Epithelial cell of prostate (primary cell): ENCODE data around the gene NT5DC4.

Experiments used
- DNase-seq: peaks from one replicate; pipeline ENCODE4 v3.0.0-alpha.2; 2011; ENCODE audit warnings: low read depth, low spot score
- H3K27ac ChIP-seq: fragments of 450-650 bp; 2 replicates; pipeline ENCODE4 v1.5.1; 2017; ENCODE audit warnings: mild to moderate bottlenecking

Gene NT5DC4

DNA sequence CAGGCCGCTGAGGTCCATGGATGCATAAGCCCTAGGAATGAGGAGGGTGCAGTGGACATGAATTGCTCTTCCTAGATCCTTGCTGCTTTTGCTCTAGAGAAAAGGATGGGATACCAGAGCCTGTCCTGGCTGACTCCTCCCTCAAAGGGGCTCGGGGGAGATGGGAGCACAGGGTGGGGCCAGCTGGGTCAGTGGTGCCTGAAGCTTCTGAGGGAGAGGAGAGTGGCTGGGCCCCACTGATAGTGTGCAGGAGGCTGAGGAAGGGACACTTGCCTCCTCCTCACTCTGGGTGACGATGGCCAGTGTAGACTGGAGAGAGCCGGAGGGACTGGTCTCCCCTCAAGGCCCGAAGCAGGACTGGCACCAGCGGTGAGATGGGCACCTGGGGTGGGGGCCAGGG is at the start of gene NT5DC4:
TSS of gene NT5DC4 (plus strand) at position 236 of the 400 bp plus-strand sequence. CDS start at position 296, 60 bp downstream.
- no peak for DNase-seq
- no peak within 1 kb of the TSS for H3K27ac ChIP-seq

DNA sequence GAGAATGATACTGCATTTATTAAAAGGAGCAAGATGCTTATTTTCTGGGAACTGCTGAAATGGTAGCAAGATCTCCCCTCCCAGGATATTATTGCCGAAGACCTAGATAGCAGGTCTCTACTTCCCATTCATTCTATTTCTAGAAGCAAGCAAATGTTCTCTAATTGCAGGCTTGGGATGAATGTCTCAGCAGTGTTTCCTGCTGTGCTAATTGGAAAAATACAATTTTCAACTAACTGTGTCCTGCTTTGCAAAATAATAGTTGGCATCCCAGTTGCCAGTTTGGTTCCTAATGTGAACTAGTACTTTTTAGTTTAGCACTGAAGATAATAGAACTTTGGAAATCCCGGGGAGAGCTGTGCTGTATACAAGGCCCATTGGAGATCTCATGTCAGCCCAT is 49.0 kb upstream of the NT5DC4 start:
- no peak for DNase-seq
- H3K27ac ChIP-seq = no peak overlapping the region

GRCh38 chr2:112673008-112673407 is 47.8 kb upstream of the NT5DC4 start:
- DNase-seq = no peak
- no peak overlapping the region for H3K27ac ChIP-seq

- no peak overlapping the region for H3K27ac ChIP-seq
- no peak for DNase-seq
Measured at GRCh38 chr2:112674229-112674628, 46.6 kb upstream of the NT5DC4 start.

GRCh38 chr2:112679484-112679883 is 41.3 kb upstream of the NT5DC4 start:
- H3K27ac ChIP-seq = peak overlapping the region; percentile 41
- no peak for DNase-seq

DNA sequence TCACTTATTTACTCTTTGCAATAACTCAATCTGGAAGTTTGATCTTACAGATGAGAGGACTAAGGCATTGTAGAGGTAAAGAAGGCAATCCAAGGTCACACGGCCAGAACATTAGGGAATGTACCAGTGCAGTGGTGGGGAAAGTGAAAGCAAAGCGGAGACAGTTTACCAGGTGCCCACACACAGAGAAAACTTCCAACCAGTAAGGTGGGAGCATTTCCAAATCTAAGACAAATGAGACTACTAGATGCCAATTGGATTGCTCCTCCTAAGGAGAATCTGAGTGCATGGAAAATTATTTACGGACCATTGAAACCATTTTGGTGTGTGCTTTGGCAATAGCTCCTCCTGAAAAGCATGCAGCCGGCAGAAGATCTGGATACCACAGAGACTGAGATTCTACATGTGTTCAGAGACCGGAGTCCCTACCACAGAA is 40.1 kb upstream of the NT5DC4 start:
- DNase-seq = no peak

GRCh38 chr2:112682101-112682500 is 38.7 kb upstream of the NT5DC4 start:
- H3K27ac ChIP-seq = no peak overlapping the region
- DNase-seq = no peak

More for the DNA sequence above, 40.1 kb upstream of the NT5DC4 start:
- H3K27ac ChIP-seq = no peak overlapping the region

GRCh38 chr2:112683550-112684414 is 37.0 kb upstream of the NT5DC4 start:
- H3K27ac ChIP-seq = no peak overlapping the region
- DNase-seq = no peak

GRCh38 chr2:112684415-112684775 is 36.4 kb upstream of the NT5DC4 start:
- no peak overlapping the region for H3K27ac ChIP-seq
- no peak for DNase-seq

DNA sequence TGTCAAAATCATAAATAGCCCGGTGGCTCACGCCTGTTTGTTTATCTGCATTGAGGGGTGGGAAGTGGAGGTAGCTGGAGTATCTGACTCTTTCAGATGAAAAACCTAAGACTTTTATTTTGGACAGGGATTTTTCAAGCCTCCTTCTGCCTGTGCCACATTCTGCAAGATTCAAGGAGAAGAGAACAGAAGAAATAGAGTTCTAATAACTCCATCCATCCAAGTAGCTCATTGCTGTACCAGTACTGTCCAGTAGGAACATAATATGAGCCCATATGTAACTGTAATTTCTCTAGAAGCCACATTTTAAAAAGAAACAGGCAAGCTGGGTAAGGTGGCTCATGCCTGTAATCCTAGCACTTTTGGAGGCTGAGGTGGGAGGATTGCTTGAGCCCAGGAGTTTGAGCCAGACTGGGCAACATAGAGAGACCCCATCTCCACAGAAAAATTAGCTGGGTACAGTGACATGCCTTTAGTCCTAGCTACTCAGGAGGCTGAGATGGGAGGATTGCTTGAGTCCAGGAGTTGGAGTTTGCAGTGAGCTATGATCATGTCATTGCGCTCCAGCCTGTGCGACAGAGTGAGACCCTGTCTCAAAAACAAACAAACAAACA is 35.4 kb upstream of the NT5DC4 start:
- H3K27ac ChIP-seq = no peak overlapping the region
- no peak for DNase-seq

DNA sequence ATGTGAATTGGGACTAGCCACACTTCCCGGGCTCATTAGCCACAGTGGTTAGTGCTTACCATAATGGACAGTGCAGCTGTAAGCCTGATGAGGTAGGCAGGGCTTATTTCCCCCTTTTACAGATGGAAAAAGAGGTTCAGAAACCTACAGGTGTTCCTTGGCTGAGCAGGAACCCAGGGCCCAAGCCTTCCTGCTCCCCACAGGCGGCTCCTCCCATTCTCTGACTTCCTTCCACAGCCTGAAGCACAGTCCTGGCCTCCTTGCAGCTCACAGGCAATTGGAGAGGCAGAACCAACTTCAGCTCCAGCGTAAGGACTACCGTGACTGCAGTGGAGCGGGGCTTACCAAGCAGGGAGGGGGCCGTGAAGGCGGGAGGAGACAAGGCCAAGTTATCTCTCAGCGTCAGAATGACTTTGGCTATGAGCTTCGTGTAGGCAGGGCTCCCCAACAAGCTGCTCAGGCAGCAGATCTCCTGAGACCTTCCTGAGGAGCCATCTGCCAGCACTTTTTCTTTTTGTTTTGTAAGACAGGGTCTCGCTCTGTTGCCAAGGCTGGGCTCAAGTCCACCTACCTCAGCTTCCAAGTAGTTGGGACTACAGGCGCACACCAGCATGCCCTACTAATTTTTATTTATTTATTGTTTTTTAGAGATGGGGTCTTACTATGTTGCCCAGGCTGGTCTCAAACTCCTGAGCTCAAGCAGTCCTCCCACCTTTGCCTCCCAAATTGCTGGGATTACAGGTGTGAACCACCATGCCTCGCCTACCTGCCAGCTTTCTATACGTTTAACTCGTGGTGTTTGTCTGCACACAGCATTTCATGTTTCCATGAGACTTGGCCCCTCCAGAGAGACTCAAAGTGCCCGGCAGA is 34.2 kb upstream of the NT5DC4 start:
- no peak for DNase-seq
- no peak overlapping the region for H3K27ac ChIP-seq

DNA sequence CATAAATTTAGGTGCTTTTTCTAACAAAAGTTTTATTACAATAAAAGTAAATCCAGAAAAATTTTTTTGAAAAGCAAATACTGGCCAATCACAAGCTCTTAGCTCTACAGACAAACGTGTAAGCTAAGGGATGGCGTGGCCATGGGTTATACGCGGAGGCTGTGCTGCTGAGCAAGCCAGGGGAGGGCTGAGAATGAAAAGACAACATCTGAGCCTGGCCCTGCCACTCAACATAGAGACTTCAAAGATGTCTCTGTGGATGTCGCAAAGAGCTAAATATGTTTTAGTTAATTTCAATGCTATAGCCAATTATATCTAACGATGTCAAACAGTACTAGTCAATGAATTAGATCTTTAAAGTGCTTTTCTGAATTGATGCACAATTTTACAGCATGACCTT is 33.3 kb upstream of the NT5DC4 start:
- no peak overlapping the region for H3K27ac ChIP-seq
- DNase-seq = no peak

DNA sequence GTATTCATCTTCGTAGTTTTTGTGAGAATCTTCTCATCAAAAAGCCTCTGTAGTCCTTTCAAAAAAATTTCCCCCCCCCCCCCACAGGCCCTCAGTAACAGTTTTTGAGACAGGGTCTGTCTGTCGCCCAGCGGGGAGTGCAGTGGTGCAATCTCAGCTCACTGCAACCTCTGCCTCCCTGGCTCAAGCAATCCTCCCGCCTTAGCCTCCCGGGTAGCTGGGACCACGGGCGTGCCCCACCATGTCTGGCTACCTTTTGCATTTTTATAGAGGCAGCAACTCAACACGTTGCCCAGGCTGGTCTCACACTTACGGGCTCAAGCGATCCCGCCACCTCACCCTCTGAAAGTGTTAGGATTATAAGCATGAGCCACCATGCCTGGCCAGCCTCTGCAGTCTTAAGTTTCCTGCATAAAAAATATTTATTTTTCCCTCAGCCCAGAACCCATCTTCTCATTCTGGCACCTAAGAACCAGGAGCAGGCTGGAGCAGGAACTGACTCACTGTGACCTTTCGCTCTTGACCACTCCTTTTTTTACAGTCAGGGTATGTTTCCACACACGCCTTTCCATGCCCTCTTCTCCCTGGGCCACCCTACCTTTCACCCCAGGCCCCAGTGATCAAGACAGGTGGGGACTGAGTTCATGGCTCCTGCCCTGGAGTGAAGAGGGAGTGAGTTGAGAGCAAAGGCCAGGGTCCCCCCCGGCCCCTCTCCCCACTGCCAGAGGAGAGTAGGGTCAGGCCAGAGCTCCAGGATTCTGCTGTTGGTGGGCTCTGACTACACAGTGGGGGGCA is 32.5 kb upstream of the NT5DC4 start:
- DNase-seq = no peak
- H3K27ac ChIP-seq = no peak overlapping the region

- DNase-seq = no peak
- H3K27ac ChIP-seq = peak overlapping the region; percentile 92
Measured at GRCh38 chr2:112690853-112691401, 29.9 kb upstream of the NT5DC4 start.

GRCh38 chr2:112691881-112692281 is 28.9 kb upstream of the NT5DC4 start:
- DNase-seq = no peak
- H3K27ac ChIP-seq = peak overlapping the region; percentile 92

DNA sequence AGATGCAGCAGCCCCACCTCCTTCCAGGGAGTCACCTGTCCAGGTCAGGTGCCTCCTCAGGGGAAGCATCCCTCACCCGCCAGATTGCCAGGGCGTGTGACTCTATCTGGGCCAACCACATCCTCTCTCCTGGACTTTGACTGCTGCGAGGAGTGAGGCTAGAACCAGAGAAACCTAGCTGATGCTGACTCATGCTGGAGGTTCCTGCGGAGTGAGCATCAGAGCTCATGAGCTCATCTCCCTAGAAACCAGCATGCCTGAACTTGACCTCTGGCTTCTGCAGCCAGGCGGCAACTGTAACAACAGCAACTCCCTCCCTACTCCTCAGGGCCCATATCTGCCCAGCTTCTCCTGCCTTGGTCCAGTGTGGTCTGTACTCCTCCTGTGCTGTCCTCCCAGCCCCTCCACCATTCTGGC is 28.3 kb upstream of the NT5DC4 start:
- peak; percentile 99 for DNase-seq

GRCh38 chr2:112692918-112693317 is 27.9 kb upstream of the NT5DC4 start:
- DNase-seq = no peak
- peak overlapping the region; percentile 92 for H3K27ac ChIP-seq

More for the DNA sequence above, 28.3 kb upstream of the NT5DC4 start:
- H3K27ac ChIP-seq = peak overlapping the region; percentile 92

GRCh38 chr2:112693596-112693995 is 27.2 kb upstream of the NT5DC4 start:
- peak overlapping the region; percentile 92 for H3K27ac ChIP-seq
- DNase-seq = no peak

- H3K27ac ChIP-seq = no peak overlapping the region
- DNase-seq = no peak
Measured at GRCh38 chr2:112694182-112694581, 26.6 kb upstream of the NT5DC4 start.
